Measurements from ENCODE around the gene GDF15. TPM values are rescaled to one million over a fixed set of nuclear protein-coding genes. Genes with fewer than 3 reads are reported as not detected.

The GDF15 gene
- total RNA-seq, 1 donor from 2014 or later, result not detected

DNA sequence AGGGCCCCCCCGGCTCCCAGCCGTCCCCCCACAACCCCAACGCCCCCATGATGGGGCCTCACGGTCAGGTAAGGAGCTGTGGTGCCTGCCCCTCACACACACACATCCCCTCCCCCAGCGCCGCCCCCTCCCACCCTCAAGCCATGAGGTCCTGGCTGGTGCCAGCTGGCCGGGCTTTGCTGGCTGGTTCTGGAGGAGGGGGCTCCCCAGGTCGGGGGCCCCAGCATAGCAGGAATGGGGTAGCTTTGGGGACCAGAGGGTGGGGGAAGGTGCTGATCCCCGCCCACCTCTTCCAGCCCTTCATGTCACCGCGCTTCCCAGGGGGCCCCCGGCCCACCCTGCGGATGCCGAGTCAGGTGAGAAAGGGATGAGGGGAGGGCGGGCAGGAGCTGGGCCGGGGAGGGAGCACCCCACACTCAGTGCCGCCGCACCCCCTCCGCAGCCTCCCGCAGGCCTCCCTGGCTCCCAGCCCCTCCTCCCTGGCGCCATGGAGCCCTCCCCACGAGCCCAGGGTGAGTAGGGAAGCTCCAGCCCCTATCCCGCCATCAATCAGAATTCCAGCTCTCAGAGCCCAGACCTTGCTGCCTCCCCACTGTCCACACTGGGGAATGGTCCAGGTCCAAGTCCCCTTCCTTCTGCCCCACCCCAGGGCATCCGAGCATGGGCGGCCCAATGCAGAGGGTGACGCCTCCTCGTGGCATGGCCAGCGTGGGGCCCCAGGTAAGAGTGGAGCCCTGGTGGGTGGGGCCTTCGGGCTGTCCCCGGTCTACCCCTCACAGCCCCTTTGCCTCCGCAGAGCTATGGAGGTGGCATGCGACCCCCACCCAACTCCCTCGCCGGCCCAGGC lies 45.6 kb downstream of the GDF15 start:
- DNase-seq (ENCODE audit: low spot score), result no peak

DNA sequence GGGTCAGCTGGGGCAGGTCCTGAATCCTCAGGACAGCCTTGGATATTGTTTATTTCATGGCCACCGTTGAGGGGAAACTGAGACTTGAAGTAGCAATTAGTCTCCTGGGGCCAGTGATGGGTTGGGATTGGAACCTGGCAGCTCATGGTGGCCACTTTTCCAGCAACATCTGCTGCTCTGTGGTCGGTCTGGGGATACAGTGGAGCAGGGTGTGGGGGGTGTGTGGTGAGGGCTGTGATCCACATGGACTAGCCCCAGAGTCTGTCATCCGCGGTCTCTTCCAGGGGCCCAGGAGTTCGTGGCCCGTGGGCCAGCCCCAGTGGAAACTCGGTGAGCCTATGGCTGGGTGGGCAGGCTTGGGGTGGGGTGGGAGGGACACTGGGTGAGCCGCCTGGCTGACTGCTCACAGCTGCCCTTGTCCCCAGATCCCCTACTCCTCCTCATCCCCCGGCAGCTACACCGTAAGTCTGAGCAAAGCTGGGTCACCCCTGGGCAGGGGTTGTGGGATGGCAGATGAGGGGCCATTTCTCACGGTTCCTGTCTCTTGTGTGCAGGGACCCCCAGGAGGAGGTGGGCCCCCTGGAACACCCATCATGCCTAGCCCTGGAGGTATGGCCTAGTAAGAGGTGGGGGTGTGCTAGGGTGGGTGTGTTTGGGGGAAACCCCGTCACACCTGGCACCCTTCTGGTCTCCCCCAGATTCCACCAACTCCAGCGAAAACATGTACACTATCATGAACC lies 46.5 kb downstream of the GDF15 start:
- DNase-seq (ENCODE audit: low spot score), result no peak

GRCh38 chr19:18433015-18433691 lies 47.2 kb downstream of the GDF15 start:
- DNase-seq (ENCODE audit: low spot score), result peak; percentile 70

GRCh38 chr19:18433735-18434398 lies 47.9 kb downstream of the GDF15 start:
- DNase-seq (ENCODE audit: low spot score), result peak; percentile 53

- DNase-seq (ENCODE audit: low spot score), result no peak
Observed at GRCh38 chr19:18434411-18435175, 48.6 kb downstream of the GDF15 start.

GRCh38 chr19:18435178-18435841 lies 49.4 kb downstream of the GDF15 start:
- no peak for DNase-seq (ENCODE audit: low spot score)

DNA sequence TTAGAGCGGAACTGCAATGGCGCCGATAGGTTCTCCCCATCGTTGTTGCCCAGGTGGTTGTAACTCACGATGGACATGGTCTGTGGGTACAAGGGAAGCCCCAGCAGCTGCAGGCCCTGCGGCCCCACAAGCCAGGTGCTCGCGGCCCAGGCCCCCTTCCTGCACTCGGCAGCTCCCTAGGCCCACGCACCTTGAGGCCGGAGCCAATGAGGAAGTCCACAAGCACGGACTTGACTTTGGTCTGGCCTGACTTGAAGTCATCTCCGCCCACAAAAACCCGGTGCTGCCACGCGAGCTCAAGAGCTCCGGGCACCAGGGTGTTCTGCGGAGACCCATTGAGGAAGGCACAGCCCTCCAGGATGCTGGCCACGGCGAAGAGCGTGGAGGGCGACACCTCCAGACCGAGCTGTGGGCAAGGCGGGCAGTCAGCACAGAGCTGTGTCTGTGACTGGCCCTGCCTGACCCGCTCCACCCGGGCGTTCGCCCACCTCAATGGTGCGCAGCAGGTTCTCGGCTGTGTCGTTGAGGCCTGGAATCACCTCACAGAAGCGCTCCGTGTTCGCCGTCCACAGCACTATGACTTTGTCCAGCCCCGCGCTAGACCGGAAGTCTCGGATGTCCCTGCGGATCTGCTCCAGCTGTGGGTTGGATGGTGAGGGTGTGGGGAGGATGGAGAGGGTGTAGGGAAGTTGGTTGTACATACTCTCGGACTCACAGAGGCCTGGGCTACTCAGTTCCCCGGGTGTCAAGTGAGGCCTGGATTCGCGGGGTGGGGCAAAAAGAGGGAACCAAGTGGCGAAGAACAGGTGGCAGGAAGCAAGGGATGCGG lies 50.1 kb downstream of the GDF15 start:
- no peak for DNase-seq (ENCODE audit: low spot score)

DNA sequence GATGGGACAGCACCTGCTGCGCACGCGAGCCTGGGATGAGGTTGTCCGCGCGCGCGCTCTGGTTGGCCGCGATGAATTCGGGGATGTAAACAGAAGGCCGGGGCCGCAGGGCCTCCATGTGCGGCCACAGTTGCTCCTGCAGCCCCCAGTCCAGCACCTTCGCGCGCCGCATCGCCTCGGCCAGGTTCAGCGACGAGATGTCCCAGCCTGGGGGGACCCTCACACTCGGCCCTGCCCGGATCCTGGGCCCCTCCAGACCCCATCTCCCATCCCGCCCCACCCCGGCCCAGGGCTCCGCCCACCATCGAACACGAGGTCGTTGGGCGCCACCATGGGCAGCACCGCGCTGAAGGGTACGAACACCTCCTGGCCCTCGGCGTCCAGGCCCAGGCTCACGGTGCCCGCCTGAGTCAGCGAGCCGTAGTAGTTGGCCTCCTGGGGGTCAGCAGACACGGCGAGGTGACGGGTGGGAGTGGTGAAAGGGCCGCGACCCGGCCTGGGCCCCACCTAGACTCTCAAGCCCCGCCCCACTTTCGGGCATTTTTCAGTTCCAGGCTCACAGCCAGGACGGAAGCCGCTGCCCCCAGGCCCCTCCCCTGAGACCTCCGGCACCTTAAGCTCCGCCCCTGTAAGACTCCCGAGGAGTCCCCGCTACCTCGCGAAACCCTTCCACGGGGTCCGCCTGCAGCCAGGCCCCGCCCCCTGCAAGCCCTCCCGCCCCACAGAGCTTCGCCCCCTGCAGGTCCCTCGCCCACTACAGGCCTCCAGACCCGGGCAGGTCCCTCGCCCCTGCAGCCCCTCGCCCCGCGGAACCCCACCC lies 50.9 kb downstream of the GDF15 start:
- peak; percentile 90 for DNase-seq (ENCODE audit: low spot score)

DNA sequence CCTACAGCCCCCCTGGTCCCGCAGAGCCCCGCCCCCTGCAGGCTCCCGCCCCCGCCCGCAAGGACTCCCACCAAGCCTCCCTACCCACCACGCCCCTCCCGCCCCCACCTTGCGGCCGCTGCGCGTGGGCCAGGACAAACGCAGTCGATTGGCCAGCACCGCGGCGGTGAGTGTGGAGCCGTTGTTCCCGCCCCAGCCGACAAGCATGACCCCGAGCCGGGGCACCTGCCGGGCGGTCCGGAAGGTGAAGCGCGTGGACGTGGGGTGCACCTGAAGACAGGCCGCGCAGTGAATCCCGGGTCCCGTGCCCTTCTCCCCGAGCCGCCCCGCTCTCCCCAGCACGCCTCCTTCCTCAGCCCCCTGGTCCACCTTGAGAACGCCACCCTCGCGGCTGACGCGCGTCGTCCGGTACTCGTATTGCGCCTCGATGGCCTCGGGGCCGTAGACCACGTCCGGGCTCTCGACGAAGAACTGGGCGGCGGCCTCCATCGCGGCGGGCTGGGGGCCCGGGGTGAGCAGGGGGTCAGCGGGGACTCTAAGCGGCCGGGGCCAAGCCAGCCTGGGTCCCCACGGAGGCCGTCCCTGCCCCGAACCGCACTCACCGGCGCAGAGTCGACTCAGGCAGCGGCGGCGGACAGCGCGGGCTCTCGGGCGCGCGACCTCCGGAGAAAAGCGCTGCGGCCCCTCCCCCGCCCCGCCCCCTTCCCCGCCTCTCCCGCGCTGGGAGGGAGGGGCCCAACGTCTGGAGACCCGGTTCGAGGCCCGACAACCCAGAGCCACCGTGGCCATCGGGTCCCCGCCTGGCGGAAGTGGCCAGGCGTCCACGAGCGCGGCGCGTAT lies 51.8 kb downstream of the GDF15 start, which contains the start of gene ISYNA1:
Gene ISYNA1 (minus strand): TSS at position 643 of the 840 bp plus-strand sequence. CDS start 154 bp downstream, at position 489.
- peak; percentile 68 for DNase-seq (ENCODE audit: low spot score)

- peak; percentile 90 for DNase-seq (ENCODE audit: low spot score)
Observed at GRCh38 chr19:18438331-18439024, 52.5 kb downstream of the GDF15 start.

Other genes with a start within 250 kb of the GDF15 start
- gene PIK3R2, start 233.0 kb upstream of the GDF15 start, total RNA-seq (ENCODE audit: insufficient read depth, low replicate concordance), result 16.1 TPM
- gene IFI30, start 212.3 kb upstream of the GDF15 start, total RNA-seq (ENCODE audit: insufficient read depth, low replicate concordance), result 4.3 TPM
- 9.4 TPM for gene MPV17L2, start 192.9 kb upstream of the GDF15 start, total RNA-seq (ENCODE audit: insufficient read depth, low replicate concordance)
- not detected for gene RAB3A, start 182.1 kb upstream of the GDF15 start, total RNA-seq (ENCODE audit: insufficient read depth, low replicate concordance)
- gene PDE4C, start 159.7 kb upstream of the GDF15 start, total RNA-seq (ENCODE audit: insufficient read depth, low replicate concordance), result 9.9 TPM
- gene IQCN, start 111.7 kb upstream of the GDF15 start, total RNA-seq (ENCODE audit: insufficient read depth, low replicate concordance), result 2.4 TPM
- 272 TPM for gene JUND, start 104.5 kb upstream of the GDF15 start, total RNA-seq (ENCODE audit: insufficient read depth, low replicate concordance)
- gene LSM4, start 63.1 kb upstream of the GDF15 start, total RNA-seq (ENCODE audit: insufficient read depth, low replicate concordance), result 37.6 TPM
- 11.8 TPM for gene PGPEP1, start 45.6 kb upstream of the GDF15 start, total RNA-seq (ENCODE audit: insufficient read depth, low replicate concordance)
- gene LRRC25, start 11.5 kb downstream of the GDF15 start, total RNA-seq (ENCODE audit: insufficient read depth, low replicate concordance), result 2.9 TPM
- gene SSBP4, start 33.2 kb downstream of the GDF15 start, total RNA-seq (ENCODE audit: insufficient read depth, low replicate concordance), result 24.8 TPM
- gene ISYNA1, start 52.0 kb downstream of the GDF15 start, total RNA-seq (ENCODE audit: insufficient read depth, low replicate concordance), result 20.5 TPM
- 22.6 TPM for gene ELL, start 135.9 kb downstream of the GDF15 start, total RNA-seq (ENCODE audit: insufficient read depth, low replicate concordance)
- 149 TPM for gene FKBP8, start 157.4 kb downstream of the GDF15 start, total RNA-seq (ENCODE audit: insufficient read depth, low replicate concordance)
- gene KXD1, start 171.7 kb downstream of the GDF15 start, total RNA-seq (ENCODE audit: insufficient read depth, low replicate concordance), result 62.4 TPM
- gene UBA52, start 185.7 kb downstream of the GDF15 start, total RNA-seq (ENCODE audit: insufficient read depth, low replicate concordance), result 513 TPM
- 20.7 TPM for gene REX1BD, start 202.6 kb downstream of the GDF15 start, total RNA-seq (ENCODE audit: insufficient read depth, low replicate concordance)
- gene CRLF1, start 220.6 kb downstream of the GDF15 start, total RNA-seq (ENCODE audit: insufficient read depth, low replicate concordance), result 10.1 TPM
- gene TMEM59L, start 226.7 kb downstream of the GDF15 start, total RNA-seq (ENCODE audit: insufficient read depth, low replicate concordance), result 6.3 TPM

Measured in umbilical cord (tissue), 2 donors.